ENCODE results near the gene CLEC16A. TPM values are rescaled to one million over a fixed set of nuclear protein-coding genes. Genes with fewer than 3 reads are reported as not detected.

CLEC16A gene
- total and polyA plus RNA-seq, 2 donors (not counting 1 experiment from before 2014, with no cell fraction given): 21.9 to 79.5 TPM

- H3K9me3 Mint-ChIP-seq (ENCODE audit: insufficient read depth): no peaks in the 10 kb centered on the region
- no peak overlapping the region for H3K4me3 Mint-ChIP-seq
- DNase-seq (no peak), ATAC-seq (ENCODE audit: low read depth) (no peak)
- no peak for TF ChIP-seq EZH2 (IDR thresholded peaks at IDR 0.05; ENCODE audit: borderline replicate concordance, insufficient read depth, low read depth, low read length, poor library complexity, severe bottlenecking)
- TF ChIP-seq, protein P1, sequence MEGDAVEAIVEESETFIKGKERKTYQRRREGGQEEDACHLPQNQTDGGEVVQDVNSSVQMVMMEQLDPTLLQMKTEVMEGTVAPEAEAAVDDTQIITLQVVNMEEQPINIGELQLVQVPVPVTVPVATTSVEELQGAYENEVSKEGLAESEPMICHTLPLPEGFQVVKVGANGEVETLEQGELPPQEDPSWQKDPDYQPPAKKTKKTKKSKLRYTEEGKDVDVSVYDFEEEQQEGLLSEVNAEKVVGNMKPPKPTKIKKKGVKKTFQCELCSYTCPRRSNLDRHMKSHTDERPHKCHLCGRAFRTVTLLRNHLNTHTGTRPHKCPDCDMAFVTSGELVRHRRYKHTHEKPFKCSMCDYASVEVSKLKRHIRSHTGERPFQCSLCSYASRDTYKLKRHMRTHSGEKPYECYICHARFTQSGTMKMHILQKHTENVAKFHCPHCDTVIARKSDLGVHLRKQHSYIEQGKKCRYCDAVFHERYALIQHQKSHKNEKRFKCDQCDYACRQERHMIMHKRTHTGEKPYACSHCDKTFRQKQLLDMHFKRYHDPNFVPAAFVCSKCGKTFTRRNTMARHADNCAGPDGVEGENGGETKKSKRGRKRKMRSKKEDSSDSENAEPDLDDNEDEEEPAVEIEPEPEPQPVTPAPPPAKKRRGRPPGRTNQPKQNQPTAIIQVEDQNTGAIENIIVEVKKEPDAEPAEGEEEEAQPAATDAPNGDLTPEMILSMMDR (IDR thresholded peaks at IDR 0.05): no peak
- H3K36me3 ChIP-seq (replicated peaks in 1 of 2; ENCODE audit: control extremely low read depth in 1 of 2, control insufficient read depth in 1 of 2, extremely low read depth in 1 of 2, insufficient read depth in 2 of 2, low read length in 1 of 2): no peaks in the 10 kb centered on the region
- H3K4me3 ChIP-seq (ENCODE audit: control extremely low read depth in 1 of 5, extremely low read depth in 1 of 5, insufficient read depth in 1 of 5, low read depth in 2 of 5, low read length in 4 of 5): no peak overlapping the region
- ChIA-PET CTCF (interaction anchor here (1.4 kb wide), 1 partner anchor 11 kb away, joined by 3 read pairs; no protein-coding TSS in a partner anchor), POLR2A (interaction anchor here (0.7 kb wide), 1 partner anchor 10 kb away, joined by 3 read pairs; no protein-coding TSS in a partner anchor)
- peaks cover 0 to 12% (median 5%) of the 10 kb centered on the region in 4 experiments for H3K27me3 ChIP-seq (replicated peaks in 1 of 4; ENCODE audit: control extremely low read depth in 1 of 4, control insufficient read depth in 3 of 4, insufficient read depth in 4 of 4, low read length in 3 of 4)
- 59% methylated on average over 6 of the region's 8 CpGs for whole genome bisulfite sequencing (ENCODE audit: insufficient coverage)
- H3K79me2 ChIP-seq (ENCODE audit: control insufficient read depth, insufficient read depth, low read length): no peaks in the 10 kb centered on the region
- H3K4me2 ChIP-seq (replicated peaks; ENCODE audit: low read depth, low read length, poor library complexity, severe bottlenecking): no peak overlapping the region
- H3K27ac ChIP-seq (ENCODE audit: low read length in 2 of 2): no peak overlapping the region
- peaks cover 21% of the 10 kb centered on the region for H3K4me1 Mint-ChIP-seq
- no peaks in the 10 kb centered on the region for H4K20me1 ChIP-seq (ENCODE audit: control insufficient read depth, insufficient read depth, low read length, poor library complexity, severe bottlenecking)
- no peak overlapping the region for H2AFZ ChIP-seq (ENCODE audit: insufficient read depth, low read depth, low read length, poor library complexity, severe bottlenecking)
- H3K27ac Mint-ChIP-seq: no peak overlapping the region
- H3K9ac ChIP-seq (ENCODE audit: low read length): no peak overlapping the region
- intact Hi-C loops (cut with micrococcal nuclease): no loop called here
- H3K9me3 ChIP-seq (ENCODE audit: control extremely low read depth in 1 of 3, control insufficient read depth in 2 of 3, insufficient read depth in 1 of 3, low read length in 2 of 3): peaks cover 0 to 4% (median 0%) of the 10 kb centered on the region in 3 donors
- H3K27me3 Mint-ChIP-seq: peaks cover 18% of the 10 kb centered on the region
- peaks cover 0 to 8% of the 10 kb centered on the region in 2 donors for H3K4me1 ChIP-seq (ENCODE audit: control insufficient read depth in 2 of 2, insufficient read depth in 2 of 2, low read length in 2 of 2)
Measured at GRCh38 chr16:11198828-11199227, 254.5 kb downstream of the CLEC16A start.

DNA sequence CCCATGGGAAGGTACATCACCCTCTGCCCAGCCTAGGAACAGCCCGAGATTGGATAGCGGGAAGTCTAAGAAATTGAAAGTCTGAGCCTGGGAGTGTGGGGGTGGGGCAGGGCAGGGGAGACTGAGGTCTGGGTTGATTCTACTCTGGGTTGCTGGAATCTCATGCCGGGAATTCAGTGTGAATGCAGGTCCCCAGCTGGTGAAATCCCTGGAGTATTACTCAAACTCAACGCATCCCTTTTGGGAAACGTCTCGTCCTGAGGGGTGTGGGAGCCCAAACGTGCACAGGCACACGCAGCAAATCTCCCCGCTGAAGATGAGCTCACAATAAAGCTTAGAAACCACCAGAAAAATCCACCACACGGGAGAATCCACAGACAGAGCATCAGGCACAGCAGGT lies 256.2 kb downstream of the CLEC16A start:
- intact Hi-C loops (cut with micrococcal nuclease): no loop called here
- WGBS (ENCODE audit: insufficient coverage): 75% methylated on average over 5 of the region's 10 CpGs
- H3K27ac Mint-ChIP-seq: no peak overlapping the region
- H3K4me2 ChIP-seq (replicated peaks; ENCODE audit: low read depth, low read length, poor library complexity, severe bottlenecking): no peak overlapping the region
- ChIA-PET CTCF (interaction anchor here (1.0 to 1.6 kb wide), 3 partner anchors 12 to 235 kb away, joined by 3 read pairs; partner anchors contain the start of gene SOCS1), POLR2A (no interaction called here)
- H3K27me3 ChIP-seq (replicated peaks in 1 of 4; ENCODE audit: control extremely low read depth in 1 of 4, control insufficient read depth in 3 of 4, insufficient read depth in 4 of 4, low read length in 3 of 4): peaks cover 0 to 15% (median 6%) of the 10 kb centered on the region in 4 experiments
- H3K9ac ChIP-seq (ENCODE audit: low read length): no peak overlapping the region
- H3K4me3 ChIP-seq (ENCODE audit: control extremely low read depth in 1 of 5, extremely low read depth in 1 of 5, insufficient read depth in 1 of 5, low read depth in 2 of 5, low read length in 4 of 5): no peak overlapping the region
- no peak overlapping the region for H2AFZ ChIP-seq (ENCODE audit: insufficient read depth, low read depth, low read length, poor library complexity, severe bottlenecking)
- H3K4me3 Mint-ChIP-seq: no peak overlapping the region
- H3K9me3 Mint-ChIP-seq (ENCODE audit: insufficient read depth): no peaks in the 10 kb centered on the region
- H3K36me3 ChIP-seq (replicated peaks in 1 of 2; ENCODE audit: control extremely low read depth in 1 of 2, control insufficient read depth in 1 of 2, extremely low read depth in 1 of 2, insufficient read depth in 2 of 2, low read length in 1 of 2): no peaks in the 10 kb centered on the region
- ATAC-seq (ENCODE audit: low read depth): no peak
- no peak overlapping the region for H3K27ac ChIP-seq (ENCODE audit: low read length in 2 of 2)
- peaks cover 18% of the 10 kb centered on the region for H3K27me3 Mint-ChIP-seq
- H3K9me3 ChIP-seq (ENCODE audit: control extremely low read depth in 1 of 3, control insufficient read depth in 2 of 3, insufficient read depth in 1 of 3, low read length in 2 of 3): peaks cover 0 to 3% (median 0%) of the 10 kb centered on the region in 3 donors
- no peaks in the 10 kb centered on the region for H3K79me2 ChIP-seq (ENCODE audit: control insufficient read depth, insufficient read depth, low read length)
- no peak for TF ChIP-seq EZH2 (IDR thresholded peaks at IDR 0.05; ENCODE audit: borderline replicate concordance, insufficient read depth, low read depth, low read length, poor library complexity, severe bottlenecking)
- TF ChIP-seq, protein P1 (IDR thresholded peaks at IDR 0.05): no peak
- peaks cover 0 to 8% of the 10 kb centered on the region in 2 donors for H3K4me1 ChIP-seq (ENCODE audit: control insufficient read depth in 2 of 2, insufficient read depth in 2 of 2, low read length in 2 of 2)
- no peak for DNase-seq
- H4K20me1 ChIP-seq (ENCODE audit: control insufficient read depth, insufficient read depth, low read length, poor library complexity, severe bottlenecking): no peaks in the 10 kb centered on the region
- H3K4me1 Mint-ChIP-seq: peaks cover 27% of the 10 kb centered on the region
